Smooth muscle cell of the brain vasculature (primary cell): Measurements from ENCODE around the gene DTX1.
A peak's percentile ranks its signal among the peaks of the same experiment; 100 is the strongest.

ENCODE experiments used
- DNase-seq: peaks from one replicate; pipeline ENCODE4 v3.0.0-alpha.2; 2012; ENCODE audit warnings: low read depth, low spot score

The DTX1 gene

GRCh38 chr12:113056631-113057488 is at the start of gene DTX1:
Gene DTX1 (plus strand): TSS chr12:113056730. CDS start chr12:113058193, 1,463 bp downstream.
- no peak for DNase-seq

GRCh38 chr12:113007166-113007565 is 49.4 kb upstream of the DTX1 start:
- no peak for DNase-seq

GRCh38 chr12:113010701-113011100 is 45.8 kb upstream of the DTX1 start:
- DNase-seq, result no peak

- no peak for DNase-seq
Measured at GRCh38 chr12:113014565-113014964, 42.0 kb upstream of the DTX1 start.

- no peak for DNase-seq
Measured at GRCh38 chr12:113016796-113017195, 39.7 kb upstream of the DTX1 start.

- DNase-seq, result no peak
Measured at GRCh38 chr12:113019025-113019424, 37.5 kb upstream of the DTX1 start.

- no peak for DNase-seq
Measured at GRCh38 chr12:113021500-113021899, 35.0 kb upstream of the DTX1 start.

GRCh38 chr12:113022563-113023297 is 33.8 kb upstream of the DTX1 start:
- no peak for DNase-seq

- DNase-seq, result no peak
Measured at GRCh38 chr12:113027726-113028125, 28.8 kb upstream of the DTX1 start.

GRCh38 chr12:113030875-113031525 is 25.5 kb upstream of the DTX1 start:
- DNase-seq, result peak; percentile 47

GRCh38 chr12:113039911-113040445 is 16.6 kb upstream of the DTX1 start:
- no peak for DNase-seq

- DNase-seq, result no peak
Measured at GRCh38 chr12:113040722-113041171, 15.8 kb upstream of the DTX1 start.

GRCh38 chr12:113041560-113041959 is 15.0 kb upstream of the DTX1 start:
- DNase-seq, result no peak

GRCh38 chr12:113043240-113043639 is 13.3 kb upstream of the DTX1 start:
- no peak for DNase-seq

GRCh38 chr12:113044516-113044915 is 12.0 kb upstream of the DTX1 start:
- no peak for DNase-seq

GRCh38 chr12:113048716-113049127 is 7.8 kb upstream of the DTX1 start:
- no peak for DNase-seq

- no peak for DNase-seq
Measured at GRCh38 chr12:113049976-113050742, 6.4 kb upstream of the DTX1 start.

- DNase-seq, result no peak
Measured at GRCh38 chr12:113050795-113051194, 5.7 kb upstream of the DTX1 start.

GRCh38 chr12:113051759-113052158 is 4.8 kb upstream of the DTX1 start:
- no peak for DNase-seq

GRCh38 chr12:113052326-113052725 is 4.2 kb upstream of the DTX1 start:
- no peak for DNase-seq

GRCh38 chr12:113054948-113055486 is 1.5 kb upstream of the DTX1 start:
- no peak for DNase-seq
